IgD-negative memory B cell (primary cell): ENCODE data around the gene NEUROD2. TPM values are rescaled to one million over a fixed set of nuclear protein-coding genes. Genes with fewer than 3 reads are reported as not detected.
A peak's percentile ranks its signal among the peaks of the same experiment; 100 is the strongest.
"Not testable (repeated sequence)": the region's sequence is repeated elsewhere in the genome, so short reads cannot be mapped to it uniquely, and the experiment has no call there.

ENCODE experiments used
- H3K27ac Mint-ChIP-seq, 3 donors: one replicate each; pipeline ENCODE4 v1.8.0; 2020 to 2022; ENCODE audit warnings: mild to moderate bottlenecking in 3 of 3, mixed read lengths in 3 of 3, moderate library complexity in 1 of 3
- H3K27me3 Mint-ChIP-seq: one replicate; pipeline ENCODE4 v1.8.0; 2021; ENCODE audit warnings: mixed read lengths
- H3K36me3 Mint-ChIP-seq: one replicate; pipeline ENCODE4 v1.8.0; 2020; ENCODE audit warnings: mild to moderate bottlenecking, mixed read lengths
- H3K4me1 Mint-ChIP-seq, 3 donors: one replicate each; pipeline ENCODE4 v1.8.0; 2020 to 2022; ENCODE audit warnings: mixed read lengths in 3 of 3, mild to moderate bottlenecking in 1 of 3
- H3K4me3 Mint-ChIP-seq, 4 donors: one replicate each; pipeline ENCODE4 v1.8.0; 2020 to 2022; ENCODE audit warnings: mild to moderate bottlenecking in 4 of 4, mixed read lengths in 4 of 4, moderate library complexity in 3 of 4
- H3K9me3 Mint-ChIP-seq, 3 donors: one replicate each; pipeline ENCODE4 v1.8.0; 2020 to 2021; ENCODE audit warnings: mixed read lengths in 3 of 3, mild to moderate bottlenecking in 1 of 3
- polyA plus RNA-seq: library from polyadenylated mRNA; unstranded; fragments of 300-500 nt; fragmentation: Illumina TruSeq; gene quantifications from one replicate; pipeline ENCODE4 v1.2.3, GENCODE V29; 2021

Gene NEUROD2
- polyA plus RNA-seq, 1 donor from 2014 or later = not detected

GRCh38 chr17:39597372-39598046 lies 10.2 kb downstream of the NEUROD2 start:
- Mint-ChIP-seq H3K4me1 (peaks cover 6 to 16% (median 12%) of the 10 kb centered on the region in 3 donors), H3K9me3 (peaks cover 0 to 3% (median under 1%) of the 10 kb centered on the region in 3 donors), H3K27me3 (peaks cover 69% of the 10 kb centered on the region), H3K27ac (peak overlapping the region in 1 of 3 donors; percentile 60), H3K36me3 (peaks cover 2% of the 10 kb centered on the region), H3K4me3 (peak overlapping the region in 2 of 4 donors; percentile 27 to 56)

DNA sequence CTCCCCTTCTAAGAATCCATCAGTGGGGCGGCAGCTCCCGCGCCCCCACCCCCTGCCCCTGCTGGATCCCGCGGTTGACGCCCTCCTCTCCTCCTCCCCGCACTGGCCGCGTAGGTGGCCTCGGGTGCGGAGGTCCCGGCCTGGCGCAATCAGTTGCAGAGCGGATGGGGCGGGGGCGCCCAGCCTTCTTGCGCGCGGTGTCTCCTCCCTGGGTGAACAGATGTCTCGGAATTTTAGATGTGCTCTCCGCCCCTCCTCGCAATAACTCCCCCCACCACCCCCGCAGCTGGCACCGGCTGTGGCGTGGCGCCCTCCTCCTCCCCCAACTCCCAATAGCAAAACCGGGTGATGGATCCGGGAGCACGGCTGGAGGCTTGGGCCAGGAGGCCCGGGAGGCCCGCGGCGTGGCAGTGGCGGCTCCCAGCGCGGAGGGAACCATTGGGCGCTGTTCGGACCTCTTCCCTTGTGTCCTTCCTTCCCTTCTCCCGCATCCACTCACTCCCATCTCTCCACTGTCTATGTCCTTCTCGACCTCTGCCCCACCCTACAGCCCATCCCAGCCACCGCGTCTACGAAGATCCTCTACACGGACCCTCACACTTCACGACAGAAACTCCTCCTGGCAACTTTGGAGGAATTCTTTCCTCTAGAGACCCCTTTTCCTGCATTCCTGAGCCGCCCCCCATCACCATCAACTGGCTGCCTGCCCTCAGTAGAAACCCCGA lies 11.0 kb downstream of the NEUROD2 start:
- Mint-ChIP-seq H3K27ac (peak overlapping the region in 1 of 3 donors; percentile 60), H3K27me3 (peaks cover 69% of the 10 kb centered on the region), H3K36me3 (peaks cover 2% of the 10 kb centered on the region), H3K4me1 (peaks cover 6 to 18% (median 16%) of the 10 kb centered on the region in 3 donors), H3K4me3 (no peak overlapping the region), H3K9me3 (peaks cover 0 to 3% (median 3%) of the 10 kb centered on the region in 3 donors)

- peaks cover 0 to 3% (median 3%) of the 10 kb centered on the region in 3 donors for H3K9me3 Mint-ChIP-seq
- H3K27ac Mint-ChIP-seq = peak overlapping the region in 2 of 3 donors; percentile 25 to 69
- H3K36me3 Mint-ChIP-seq = peaks cover 2% of the 10 kb centered on the region
- H3K4me1 Mint-ChIP-seq = peaks cover 6 to 18% (median 16%) of the 10 kb centered on the region in 3 donors
- peaks cover 65% of the 10 kb centered on the region for H3K27me3 Mint-ChIP-seq
- H3K4me3 Mint-ChIP-seq = no peak overlapping the region
Observed at GRCh38 chr17:39595928-39596510, 11.7 kb downstream of the NEUROD2 start.

DNA sequence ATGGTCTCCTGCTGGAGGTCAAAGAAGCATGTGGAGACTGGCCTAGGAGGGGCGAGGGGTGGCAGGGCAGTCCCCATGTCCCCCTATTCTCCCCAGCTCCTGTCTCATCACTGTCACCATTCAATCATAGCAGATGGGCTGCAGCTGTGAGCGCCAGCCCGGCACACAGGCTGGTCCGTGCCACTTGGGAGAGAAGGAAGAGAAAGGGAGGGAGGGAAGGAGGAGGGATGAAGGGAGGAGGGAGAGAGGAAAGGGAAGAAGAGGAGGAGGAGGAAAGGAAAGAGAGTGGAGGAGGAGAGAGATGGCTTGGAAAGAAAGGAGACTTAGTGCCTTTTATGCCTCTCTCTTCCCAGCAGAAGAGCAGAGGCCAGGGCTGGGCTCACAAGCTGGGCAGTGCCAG lies 12.4 kb downstream of the NEUROD2 start:
- peak overlapping the region in 1 of 3 donors; percentile 25 for H3K27ac Mint-ChIP-seq
- peaks cover 62% of the 10 kb centered on the region for H3K27me3 Mint-ChIP-seq
- H3K36me3 Mint-ChIP-seq = peaks cover 2% of the 10 kb centered on the region
- peaks cover 6 to 18% (median 16%) of the 10 kb centered on the region in 3 donors for H3K4me1 Mint-ChIP-seq
- H3K4me3 Mint-ChIP-seq = peak overlapping the region in 1 of 4 donors; percentile 3
- H3K9me3 Mint-ChIP-seq = peaks cover 0 to 3% (median 3%) of the 10 kb centered on the region in 3 donors

- Mint-ChIP-seq H3K4me3 (no peak overlapping the region), H3K36me3 (no peaks in the 10 kb centered on the region), H3K4me1 (peaks cover 6 to 12% (median 12%) of the 10 kb centered on the region in 3 donors), H3K9me3 (peaks cover 0 to 4% (median 3%) of the 10 kb centered on the region in 3 donors), H3K27me3 (peaks cover 47% of the 10 kb centered on the region), H3K27ac (no peak overlapping the region)
Observed at GRCh38 chr17:39593371-39593770, 14.3 kb downstream of the NEUROD2 start.

DNA sequence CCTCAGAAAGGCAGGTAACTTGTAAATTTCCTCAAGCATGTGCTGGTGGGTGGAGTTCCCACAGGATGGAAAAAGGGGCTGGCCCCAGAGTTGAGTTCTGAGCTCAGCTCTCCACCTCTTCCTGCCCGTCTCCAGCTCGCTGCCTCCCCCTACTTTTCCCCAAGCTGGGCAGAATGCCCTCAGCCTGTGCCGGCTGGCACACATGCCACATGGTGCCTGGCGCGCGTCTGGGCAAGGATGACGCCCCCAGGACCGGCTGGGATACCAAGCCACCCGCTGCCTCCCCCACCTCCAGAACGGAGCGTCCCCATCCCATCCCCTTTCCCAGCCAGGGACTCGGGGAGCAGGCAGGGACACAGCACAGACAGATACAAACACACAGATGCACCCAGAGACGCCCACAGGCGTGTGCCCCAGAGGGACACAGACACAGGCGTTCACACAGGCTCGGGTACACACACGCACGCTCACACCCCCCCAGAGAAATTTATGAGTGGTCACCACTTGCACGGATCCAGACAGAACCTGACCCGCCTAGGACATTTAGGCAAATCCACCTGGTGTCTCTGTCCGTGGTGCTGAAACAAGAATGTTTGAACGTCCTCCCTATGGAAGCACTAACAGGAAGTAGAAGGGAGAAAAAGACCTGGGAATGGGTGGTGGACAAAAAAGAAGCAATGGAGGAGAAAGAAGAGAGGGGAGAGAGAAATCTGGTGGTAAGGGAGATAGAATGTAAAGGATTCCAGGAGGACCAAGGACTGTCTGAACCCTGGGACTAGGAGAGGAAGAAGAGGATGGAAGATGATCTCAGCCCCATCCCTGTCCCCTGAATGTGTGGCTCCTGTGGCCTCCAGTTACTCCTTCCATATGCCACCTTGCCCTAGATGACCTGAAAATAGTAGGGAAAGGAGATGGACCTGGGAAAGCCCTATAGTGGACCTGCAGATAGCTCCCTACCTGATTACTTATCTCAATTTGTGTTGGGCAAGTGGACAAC lies 15.5 kb downstream of the NEUROD2 start:
- Mint-ChIP-seq H3K27ac (peak overlapping the region in 1 of 3 donors; percentile 14), H3K36me3 (no peaks in the 10 kb centered on the region), H3K4me3 (peak overlapping the region in 1 of 4 donors; percentile 52), H3K27me3 (peaks cover 37% of the 10 kb centered on the region), H3K4me1 (peaks cover 4 to 6% (median 5%) of the 10 kb centered on the region in 3 donors), H3K9me3 (peaks cover 0 to 3% (median 1%) of the 10 kb centered on the region in 3 donors)

- peaks cover 29% of the 10 kb centered on the region for H3K27me3 Mint-ChIP-seq
- H3K27ac Mint-ChIP-seq, H3K4me3 Mint-ChIP-seq, H3K9me3 Mint-ChIP-seq, H3K4me1 Mint-ChIP-seq, H3K36me3 Mint-ChIP-seq: not testable (repeated sequence)
Observed at GRCh38 chr17:39590180-39590579, 17.5 kb downstream of the NEUROD2 start.

DNA sequence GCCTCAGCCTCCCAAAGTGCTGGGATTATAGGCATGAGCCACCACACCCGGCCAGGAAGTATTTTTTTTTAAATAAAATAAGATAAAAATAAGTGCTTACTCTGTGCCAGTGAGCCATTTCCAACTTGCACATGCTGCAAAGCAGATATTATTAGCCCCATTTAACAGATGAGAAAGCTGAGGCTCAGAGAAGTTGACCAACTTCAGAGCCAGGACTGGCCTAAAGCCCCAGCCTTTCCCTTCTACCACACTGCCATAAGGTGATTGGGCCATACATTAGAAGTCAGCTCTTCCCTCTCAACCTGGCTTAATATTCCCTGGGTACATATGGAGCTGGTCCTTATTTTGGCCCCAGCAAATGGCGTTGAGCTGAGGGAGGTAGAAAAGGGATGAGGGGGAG lies 25.1 kb downstream of the NEUROD2 start:
- H3K36me3 Mint-ChIP-seq = peaks cover 9% of the 10 kb centered on the region
- peaks cover 2% of the 10 kb centered on the region for H3K27me3 Mint-ChIP-seq
- H3K4me1 Mint-ChIP-seq = peaks cover 0 to 1% (median 0%) of the 10 kb centered on the region in 3 donors
- H3K27ac Mint-ChIP-seq = no peak overlapping the region
- H3K4me3 Mint-ChIP-seq = no peak overlapping the region
- peaks cover 0 to 1% (median 0%) of the 10 kb centered on the region in 3 donors for H3K9me3 Mint-ChIP-seq

- Mint-ChIP-seq H3K4me3 (no peak overlapping the region), H3K36me3 (peaks cover 9% of the 10 kb centered on the region), H3K4me1 (peaks cover 0 to 1% (median 0%) of the 10 kb centered on the region in 3 donors), H3K27me3 (no peaks in the 10 kb centered on the region), H3K9me3 (peaks cover 0 to 1% (median 0%) of the 10 kb centered on the region in 3 donors), H3K27ac (no peak overlapping the region)
Observed at GRCh38 chr17:39581759-39582085, 26.0 kb downstream of the NEUROD2 start.

DNA sequence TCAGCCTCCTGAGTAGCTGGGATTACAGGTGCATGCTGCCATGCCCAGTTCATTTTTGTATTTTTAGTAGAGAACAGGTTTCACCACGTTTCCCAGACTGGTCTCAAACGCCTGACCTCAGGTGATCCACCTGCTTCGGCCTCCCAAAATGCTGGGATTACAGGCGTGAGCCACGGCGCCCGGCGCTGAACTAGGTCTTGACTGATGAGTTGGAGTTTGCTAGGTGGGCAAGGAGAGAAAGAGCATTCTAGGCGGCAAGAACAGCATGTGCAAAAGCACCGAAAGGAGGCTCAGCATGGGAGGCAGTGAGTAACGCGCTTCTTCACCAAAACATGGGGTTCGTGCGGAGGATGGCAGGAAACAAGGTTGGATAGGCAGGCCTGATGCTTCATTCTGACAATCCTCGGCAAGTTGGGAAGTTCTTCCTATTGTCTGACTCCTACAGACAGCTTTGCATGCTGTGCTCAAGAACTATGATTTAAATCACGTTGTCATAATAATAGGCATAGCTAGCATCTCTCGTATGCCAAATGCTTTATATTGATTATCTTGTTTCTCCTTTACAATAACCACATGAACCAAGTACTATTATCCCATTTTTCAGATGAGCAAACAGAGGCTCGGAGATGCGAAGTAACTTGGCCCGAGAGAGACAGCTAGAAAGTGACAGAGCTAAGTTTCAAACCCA lies 26.5 kb downstream of the NEUROD2 start:
- peaks cover 0 to 1% (median 0%) of the 10 kb centered on the region in 3 donors for H3K4me1 Mint-ChIP-seq
- H3K27me3 Mint-ChIP-seq = no peaks in the 10 kb centered on the region
- peaks cover 0 to 1% (median 0%) of the 10 kb centered on the region in 3 donors for H3K9me3 Mint-ChIP-seq
- no peak overlapping the region for H3K4me3 Mint-ChIP-seq
- H3K27ac Mint-ChIP-seq = no peak overlapping the region
- peaks cover 9% of the 10 kb centered on the region for H3K36me3 Mint-ChIP-seq

GRCh38 chr17:39580082-39580468 lies 27.6 kb downstream of the NEUROD2 start:
- peaks cover 0 to 3% (median 0%) of the 10 kb centered on the region in 3 donors for H3K4me1 Mint-ChIP-seq
- H3K9me3 Mint-ChIP-seq = peaks cover 0 to 1% (median 0%) of the 10 kb centered on the region in 3 donors
- no peak overlapping the region for H3K4me3 Mint-ChIP-seq
- peaks cover 9% of the 10 kb centered on the region for H3K36me3 Mint-ChIP-seq
- H3K27ac Mint-ChIP-seq = no peak overlapping the region
- no peaks in the 10 kb centered on the region for H3K27me3 Mint-ChIP-seq

DNA sequence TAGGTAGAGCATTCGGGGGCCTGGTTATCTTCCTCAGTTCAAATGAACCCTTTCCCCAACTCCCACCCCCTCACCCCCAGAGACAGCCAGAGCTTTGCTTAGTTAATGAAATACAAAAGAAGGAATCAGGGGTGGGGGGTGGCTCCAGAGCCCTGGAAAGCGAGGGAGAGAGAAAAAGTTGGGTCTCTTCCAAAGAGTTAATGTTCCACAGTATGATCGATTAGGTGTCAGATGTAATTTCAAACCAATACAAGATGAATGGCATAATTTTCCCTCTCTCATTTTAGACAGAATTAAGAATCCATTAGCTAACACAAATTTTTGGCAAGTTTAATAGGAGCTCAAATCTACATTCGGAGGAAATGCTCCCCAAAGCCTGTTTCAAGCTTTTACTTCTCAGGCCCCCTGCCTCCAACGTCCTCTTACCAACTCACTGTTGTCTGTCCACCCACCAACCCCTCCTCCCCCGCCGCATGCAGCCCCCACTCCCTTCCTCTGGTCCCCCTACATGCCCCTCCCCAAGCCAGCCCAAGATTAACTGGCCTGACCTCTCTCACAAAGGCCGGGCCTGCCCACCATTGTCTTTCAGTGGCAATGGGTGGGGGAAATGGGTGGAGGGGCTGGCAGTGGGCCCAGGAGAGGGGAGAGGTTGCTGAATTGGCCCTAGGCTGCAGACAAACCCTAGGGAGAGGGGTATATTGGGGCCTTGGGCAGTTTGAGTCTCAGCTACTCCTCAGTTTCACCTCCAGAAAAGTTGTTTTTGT lies 28.2 kb downstream of the NEUROD2 start:
- no peak overlapping the region for H3K27ac Mint-ChIP-seq
- H3K9me3 Mint-ChIP-seq = peaks cover 0 to under 1% (median 0%) of the 10 kb centered on the region in 3 donors
- H3K36me3 Mint-ChIP-seq = peaks cover 6% of the 10 kb centered on the region
- peaks cover 0 to 6% (median 0%) of the 10 kb centered on the region in 3 donors for H3K4me1 Mint-ChIP-seq
- no peak overlapping the region for H3K4me3 Mint-ChIP-seq
- peaks cover 4% of the 10 kb centered on the region for H3K27me3 Mint-ChIP-seq

DNA sequence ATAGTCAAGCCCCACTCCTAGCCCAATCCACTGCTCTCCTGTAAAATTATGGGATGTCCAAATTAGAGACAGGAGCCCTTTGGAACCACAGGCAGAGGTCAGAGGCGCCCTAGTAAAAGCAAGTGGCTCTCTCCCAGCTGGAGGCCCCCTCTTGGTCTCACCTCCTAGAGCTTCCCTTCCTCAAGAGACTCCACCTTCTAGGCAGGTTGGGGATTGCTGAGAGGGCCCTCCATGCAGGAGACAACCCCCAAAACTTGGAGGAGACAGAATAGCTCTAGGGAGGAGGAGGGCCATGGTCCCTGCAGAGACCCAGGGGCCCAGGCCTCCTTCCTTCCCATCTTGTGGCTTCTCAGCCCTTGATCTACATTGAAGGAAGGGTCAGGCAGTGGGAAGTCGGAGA lies 29.4 kb downstream of the NEUROD2 start:
- Mint-ChIP-seq H3K9me3 (no peaks in the 10 kb centered on the region), H3K4me1 (peaks cover 0 to 9% (median 3%) of the 10 kb centered on the region in 3 donors), H3K27ac (no peak overlapping the region), H3K27me3 (peaks cover 8% of the 10 kb centered on the region), H3K4me3 (no peak overlapping the region), H3K36me3 (peaks cover 5% of the 10 kb centered on the region)
